ENCODE measurements around the gene TRNT1. TPM values are rescaled to one million over a fixed set of nuclear protein-coding genes. Genes with fewer than 3 reads are reported as not detected.

The TRNT1 gene
- total and polyA plus RNA-seq, 5 donors from 2014 or later = 20.3 to 29.0 (median 26.2) TPM

Other genes with a start within 250 kb of the TRNT1 start
- 3.7 TPM for gene IL5RA, start 16.6 kb upstream of the TRNT1 start, total RNA-seq
- gene IL5RA, start 16.6 kb upstream of the TRNT1 start, polyA plus RNA-seq = not detected
- 137 TPM for gene CRBN, start 52.8 kb downstream of the TRNT1 start, total RNA-seq
- 100 to 1,000 TPM; 129 to 179 (median 169) TPM for gene CRBN, start 52.8 kb downstream of the TRNT1 start, polyA plus RNA-seq